H1 (cell line): ENCODE measurements around the gene CRKL. TPM values are rescaled to one million over a fixed set of nuclear protein-coding genes. Genes with fewer than 3 reads are reported as not detected.

Experiments
- CHD7 ChIP-seq: fragments of 300-600 bp; sonication (generic); IDR thresholded peaks from 2 replicates; pipeline ENCODE4 v1.7.1; 2012; ENCODE audit warnings: low read length, moderate library complexity, mild to moderate bottlenecking, inconsistent platforms; ENCODE audit not compliant: insufficient replicate concordance
- polyA plus RNA-seq, 7 experiments: library from polyadenylated mRNA; depleted of rRNA in 3 of 7; stranded (reverse) in 5 of 7; unstranded in 2 of 7; fragments of >200 nt in 5 of 7; fragments of 200-250 nt in 2 of 7; gene quantifications; 1 replicate in 5 of 7; 2 replicates in 1 of 7; 4 replicates in 1 of 7; pipeline versions ENCODE4 v1.2.1 to v1.2.3, GENCODE V29; 2011 to 2013; ENCODE audit warnings: missing spikeins in 2 of 7, mixed read lengths in 2 of 7
- total RNA-seq: library from RNA; stranded (reverse); fragmentation: NEBNext Ultra II Directional; extraction: Animal tissue kit (Norgen Biotek cat#: 25700); gene quantifications from 2 replicates; pipeline ENCODE4 v1.2.1, GENCODE V29; 2021

The CRKL gene
- total and polyA plus RNA-seq, 2 of the 8 experiments (the other 6 are each of a cell fraction or from before 2014, with no cell fraction given) = 34.5 to 94.5 TPM

- no peak for TF ChIP-seq CHD7
These were observed 12.9 kb upstream of the CRKL start (continued) for GRCh38 chr22:20904008-20904979.
